ENCODE data around the gene ABTB1.

- TF ChIP-seq, protein P1, sequence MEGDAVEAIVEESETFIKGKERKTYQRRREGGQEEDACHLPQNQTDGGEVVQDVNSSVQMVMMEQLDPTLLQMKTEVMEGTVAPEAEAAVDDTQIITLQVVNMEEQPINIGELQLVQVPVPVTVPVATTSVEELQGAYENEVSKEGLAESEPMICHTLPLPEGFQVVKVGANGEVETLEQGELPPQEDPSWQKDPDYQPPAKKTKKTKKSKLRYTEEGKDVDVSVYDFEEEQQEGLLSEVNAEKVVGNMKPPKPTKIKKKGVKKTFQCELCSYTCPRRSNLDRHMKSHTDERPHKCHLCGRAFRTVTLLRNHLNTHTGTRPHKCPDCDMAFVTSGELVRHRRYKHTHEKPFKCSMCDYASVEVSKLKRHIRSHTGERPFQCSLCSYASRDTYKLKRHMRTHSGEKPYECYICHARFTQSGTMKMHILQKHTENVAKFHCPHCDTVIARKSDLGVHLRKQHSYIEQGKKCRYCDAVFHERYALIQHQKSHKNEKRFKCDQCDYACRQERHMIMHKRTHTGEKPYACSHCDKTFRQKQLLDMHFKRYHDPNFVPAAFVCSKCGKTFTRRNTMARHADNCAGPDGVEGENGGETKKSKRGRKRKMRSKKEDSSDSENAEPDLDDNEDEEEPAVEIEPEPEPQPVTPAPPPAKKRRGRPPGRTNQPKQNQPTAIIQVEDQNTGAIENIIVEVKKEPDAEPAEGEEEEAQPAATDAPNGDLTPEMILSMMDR (IDR thresholded peaks at IDR 0.05), result no peak
- TF ChIP-seq EZH2 (IDR thresholded peaks at IDR 0.05; ENCODE audit: borderline replicate concordance, insufficient read depth, low read depth, low read length, poor library complexity, severe bottlenecking), result no peak
Observed at GRCh38 chr3:127718916-127719290, 46.2 kb downstream of the ABTB1 start.
